OCI-LY7 (cell line): Measurements from ENCODE around the gene KIR2DL3. TPM values are rescaled to one million over a fixed set of nuclear protein-coding genes. Genes with fewer than 3 reads are reported as not detected.
"Not testable (repeated sequence)": the region's sequence is repeated elsewhere in the genome, so short reads cannot be mapped to it uniquely, and the experiment has no call there.

Experiments
- BruUV-seq: library from RNA; stranded (reverse); fragments of 400-500 nt; replicated peaks from 2 replicates; lab custom pipeline; 2021; lab: Mats Ljungman, UMichigan
- CTCF ChIA-PET: fragments of 300-600 bp; sonication (Branson Sonifier 250); formaldehyde crosslinking; loops from one replicate; lab custom pipeline; 2022; ENCODE audit warnings: antibody characterized with exemption; ENCODE audit not compliant: unreplicated experiment; lab: Charles Lee
- POLR2A ChIA-PET: fragments of 300-600 bp; sonication (Branson Sonifier 250); formaldehyde crosslinking; loops from one replicate; lab custom pipeline; 2022; ENCODE audit warnings: antibody characterized with exemption; lab: Charles Lee
- DNase-seq: peaks from one replicate; pipeline ENCODE4 v3.0.0-alpha.2; 2015; ENCODE audit warnings: low spot score
- H2AFZ ChIP-seq: fragments of 200-600 bp; sonication (generic), shearing (Covaris generic); 2 replicates; pipeline ENCODE4 v1.6.1; 2014; ENCODE audit warnings: mild to moderate bottlenecking, antibody characterized with exemption, low read length, moderate library complexity
- H3K27ac ChIP-seq: fragments of 200-600 bp; sonication (generic); 2 replicates; pipeline ENCODE4 v1.5.1; 2014; ENCODE audit warnings: mixed run types, low read depth, mild to moderate bottlenecking, moderate library complexity, low read length, inconsistent platforms; ENCODE audit not compliant: poor library complexity, severe bottlenecking
- H3K36me3 ChIP-seq: fragments of 200-600 bp; sonication (generic); 2 replicates; pipeline ENCODE4 v1.6.1; 2014; ENCODE audit warnings: mild to moderate bottlenecking, antibody characterized with exemption, low read length, moderate library complexity, mixed read lengths; ENCODE audit not compliant: insufficient read depth
- H3K4me1 ChIP-seq: fragments of 200-600 bp; sonication (generic); 2 replicates; pipeline ENCODE4 v1.5.1; 2014; ENCODE audit warnings: mild to moderate bottlenecking, low read length; ENCODE audit not compliant: insufficient read depth, poor library complexity, severe bottlenecking
- H3K4me2 ChIP-seq: fragments of 200-600 bp; sonication (generic); 2 replicates; pipeline ENCODE4 v1.6.1; 2014; ENCODE audit warnings: mild to moderate bottlenecking, low read length
- H3K4me3 ChIP-seq: fragments of 200-600 bp; sonication (generic); 2 replicates; pipeline ENCODE4 v1.5.1; 2014; ENCODE audit warnings: mild to moderate bottlenecking, low read depth, low read length; ENCODE audit not compliant: poor library complexity, severe bottlenecking
- H3K79me2 ChIP-seq: fragments of 200-600 bp; sonication (generic); 2 replicates; pipeline ENCODE4 v1.6.1; 2016; ENCODE audit warnings: low read depth, mild to moderate bottlenecking, low read length, moderate library complexity, mixed read lengths; ENCODE audit not compliant: insufficient read depth
- H3K9me2 ChIP-seq: fragments of 200-600 bp; sonication (generic); 2 replicates; pipeline ENCODE4 v1.6.1; 2016; ENCODE audit warnings: mild to moderate bottlenecking, low read length, mixed read lengths; ENCODE audit not compliant: insufficient read depth
- H3K9me3 ChIP-seq: fragments of 200-600 bp; sonication (generic); 2 replicates; pipeline ENCODE4 v1.6.1; 2014; ENCODE audit warnings: mild to moderate bottlenecking, mixed run types, low read length, mixed read lengths
- H4K20me1 ChIP-seq: fragments of 200-600 bp; sonication (generic); 2 replicates; pipeline ENCODE4 v1.6.1; 2014; ENCODE audit warnings: mild to moderate bottlenecking, antibody characterized with exemption, low read length, moderate library complexity, mixed read lengths; ENCODE audit not compliant: insufficient read depth
- intact Hi-C: fragments of 100-400 bp; cut with micrococcal nuclease; formaldehyde crosslinking; loops from one replicate; pipeline ENCODE4 v1.10.0; 2022; ENCODE audit not compliant: unreplicated experiment
- total RNA-seq, 2 experiments: library from RNA; depleted of rRNA in 1 of 2; stranded (reverse); fragments of >200 nt in 1 of 2; shearing (Covaris generic) in 1 of 2; gene quantifications; 2 replicates each; pipeline ENCODE4 v1.2.3, GENCODE V29; 2014 to 2022

Gene KIR2DL3
- total RNA-seq, 2 experiments from 2014 or later = not detected

DNA sequence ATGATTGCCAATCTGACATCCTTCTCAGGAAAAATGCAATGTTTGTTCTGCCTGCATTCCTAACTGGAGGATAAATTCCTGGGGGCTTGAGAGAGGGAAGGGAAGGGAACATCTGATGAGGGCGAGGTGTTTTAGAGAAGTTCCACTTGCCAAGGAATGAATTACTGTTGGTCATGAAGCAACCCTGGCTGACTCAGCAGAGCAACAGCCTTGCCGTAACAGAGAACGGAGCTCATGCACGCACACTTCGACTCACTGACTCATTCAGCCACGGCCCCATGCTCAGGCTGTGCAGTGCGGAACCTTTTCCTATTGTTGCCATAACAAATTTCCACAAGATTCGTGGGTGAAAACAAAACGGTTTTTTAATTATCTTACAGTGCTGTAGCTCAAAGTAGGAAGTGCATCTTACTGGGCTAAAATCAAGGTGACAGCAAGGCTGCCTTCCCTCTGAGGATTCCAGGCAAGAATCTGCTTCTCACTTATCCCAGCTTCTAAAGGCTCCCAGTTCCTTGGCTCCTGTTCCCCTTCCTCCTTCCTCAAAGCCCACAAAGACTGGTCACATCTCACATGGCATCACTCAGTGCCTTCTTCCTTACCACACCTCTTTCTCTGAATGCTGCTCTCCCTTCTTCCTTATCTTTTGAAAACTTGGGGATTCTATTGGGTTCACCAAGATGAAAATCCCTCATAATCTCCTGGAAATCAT is 9.5 kb downstream of the KIR2DL3 start:
- H3K4me3 ChIP-seq, CTCF ChIA-PET, DNase-seq, H3K9me2 ChIP-seq, H3K27ac ChIP-seq, H3K79me2 ChIP-seq, H4K20me1 ChIP-seq, H3K36me3 ChIP-seq, intact Hi-C loops, H3K4me1 ChIP-seq, POLR2A ChIA-PET, H2AFZ ChIP-seq, H3K9me3 ChIP-seq, H3K4me2 ChIP-seq, BruUV-seq: not testable (repeated sequence)

DNA sequence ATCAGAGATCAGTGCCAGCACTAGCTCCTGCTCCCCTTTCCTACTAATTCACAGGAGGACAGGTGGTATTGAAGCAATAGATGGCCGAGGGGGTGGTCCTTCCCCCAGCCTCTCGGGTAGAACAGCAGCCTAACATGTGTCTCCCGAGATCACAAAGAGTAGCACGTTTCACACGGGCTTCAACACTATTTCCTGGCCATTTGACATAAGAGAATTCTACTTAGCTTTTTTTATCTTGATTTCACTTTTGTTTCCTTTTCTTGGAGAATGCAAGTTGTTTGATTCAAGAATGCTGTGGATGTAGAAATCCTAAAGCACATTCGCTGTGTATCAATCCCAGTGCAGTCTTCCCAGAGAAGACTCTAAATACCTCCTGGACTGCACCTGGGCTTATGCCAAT is 12.0 kb downstream of the KIR2DL3 start:
- H3K79me2 ChIP-seq, CTCF ChIA-PET, H4K20me1 ChIP-seq, H3K4me2 ChIP-seq, H3K9me3 ChIP-seq, H3K27ac ChIP-seq, BruUV-seq, H3K4me1 ChIP-seq, DNase-seq, intact Hi-C loops, H3K9me2 ChIP-seq, H3K4me3 ChIP-seq, POLR2A ChIA-PET, H3K36me3 ChIP-seq, H2AFZ ChIP-seq: not testable (repeated sequence)

- CTCF ChIA-PET, H3K79me2 ChIP-seq, H3K9me2 ChIP-seq, H3K27ac ChIP-seq, BruUV-seq, POLR2A ChIA-PET, H3K9me3 ChIP-seq, H3K36me3 ChIP-seq, H3K4me2 ChIP-seq, H3K4me3 ChIP-seq, H2AFZ ChIP-seq, H3K4me1 ChIP-seq, DNase-seq, intact Hi-C loops, H4K20me1 ChIP-seq: not testable (repeated sequence)
Observed at GRCh38 chr19:54756204-54757110, 18.1 kb downstream of the KIR2DL3 start.

- H3K4me1 ChIP-seq, intact Hi-C loops, H2AFZ ChIP-seq, H3K9me2 ChIP-seq, H4K20me1 ChIP-seq, H3K79me2 ChIP-seq, DNase-seq, CTCF ChIA-PET, H3K4me2 ChIP-seq, H3K36me3 ChIP-seq, H3K27ac ChIP-seq, POLR2A ChIA-PET, H3K4me3 ChIP-seq, H3K9me3 ChIP-seq, BruUV-seq: not testable (repeated sequence)
Observed at GRCh38 chr19:54758577-54758976, 20.3 kb downstream of the KIR2DL3 start.

DNA sequence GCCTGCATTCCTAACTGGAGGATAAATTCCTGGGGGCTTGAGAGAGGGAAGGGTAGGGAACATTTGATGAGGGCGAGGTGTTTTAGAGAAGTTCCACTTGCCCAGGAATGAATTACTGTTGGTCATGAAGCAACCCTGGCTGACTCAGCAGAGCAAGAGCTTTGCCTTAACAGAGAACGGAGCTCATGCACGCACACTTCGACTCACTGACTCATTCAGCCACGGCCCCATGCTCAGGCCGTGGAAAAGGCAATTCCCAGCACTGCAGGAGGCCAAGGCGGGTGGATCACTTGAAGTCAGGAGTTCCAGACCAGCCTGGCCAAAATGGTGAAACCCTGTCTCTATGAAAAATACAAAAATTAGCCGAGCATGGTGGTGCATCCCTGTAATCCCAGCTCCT is 25.9 kb downstream of the KIR2DL3 start:
- CTCF ChIA-PET, BruUV-seq: not testable (repeated sequence)

GRCh38 chr19:54766464-54766863 is 28.2 kb downstream of the KIR2DL3 start:
- H3K4me3 ChIP-seq, H3K4me1 ChIP-seq, H3K9me3 ChIP-seq, CTCF ChIA-PET, H3K36me3 ChIP-seq, H3K4me2 ChIP-seq, H4K20me1 ChIP-seq, H3K79me2 ChIP-seq, H3K27ac ChIP-seq, POLR2A ChIA-PET, BruUV-seq, intact Hi-C loops, H2AFZ ChIP-seq, H3K9me2 ChIP-seq, DNase-seq: not testable (repeated sequence)

More for the DNA sequence above, 25.9 kb downstream of the KIR2DL3 start:
- intact Hi-C loops, H2AFZ ChIP-seq, H3K9me3 ChIP-seq, H4K20me1 ChIP-seq, H3K4me3 ChIP-seq, DNase-seq, H3K27ac ChIP-seq, H3K4me2 ChIP-seq, H3K36me3 ChIP-seq, POLR2A ChIA-PET, H3K79me2 ChIP-seq, H3K4me1 ChIP-seq, H3K9me2 ChIP-seq: not testable (repeated sequence)
